Measurements from ENCODE around the gene IPO4. TPM values are rescaled to one million over a fixed set of nuclear protein-coding genes. Genes with fewer than 3 reads are reported as not detected.

IPO4 gene
- total and polyA plus RNA-seq, 2 of the 13 experiments (the other 11 are each of a cell fraction or from before 2014, with no cell fraction given): 39.0 to 179 TPM

DNA sequence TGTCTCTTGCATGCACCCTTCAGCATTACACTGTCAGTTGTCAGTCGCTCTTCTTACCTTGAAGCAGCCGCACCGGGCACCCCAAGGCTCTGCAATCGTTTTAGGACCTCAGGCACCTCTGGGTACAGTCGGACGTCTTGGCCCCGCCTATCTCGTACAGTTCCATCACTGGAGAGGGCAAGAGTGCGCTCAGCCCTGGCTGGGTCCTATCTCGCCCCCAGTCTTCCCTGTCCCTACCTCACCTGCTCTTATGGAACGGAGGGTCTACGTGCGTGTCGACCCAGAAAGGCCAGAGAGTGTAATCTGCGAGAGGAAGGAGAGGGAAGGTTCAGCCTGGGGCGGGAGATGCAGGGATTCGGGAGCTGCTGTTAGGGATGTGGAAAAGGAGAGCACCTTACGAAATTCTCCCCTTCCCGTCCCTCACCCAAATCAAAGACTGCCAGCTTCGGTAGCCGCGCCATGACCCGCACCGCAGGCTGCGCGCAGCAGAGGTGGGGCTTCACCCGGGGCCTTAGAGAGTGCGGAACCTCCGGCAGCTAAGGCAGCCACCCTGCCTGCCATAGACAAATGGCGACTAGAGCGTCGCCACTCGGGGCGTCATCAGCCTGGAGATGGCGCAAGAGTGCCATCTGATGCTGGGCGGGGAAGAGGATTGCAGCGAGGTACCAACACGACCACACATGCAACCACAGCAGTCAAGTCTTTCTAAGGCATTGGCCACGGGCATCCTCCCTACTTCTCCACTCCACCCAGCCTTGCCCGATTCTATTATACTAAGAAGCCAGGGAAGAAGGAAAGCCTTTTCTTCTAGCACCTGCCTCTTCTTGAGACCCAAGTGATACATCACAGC is 27.1 kb upstream of the IPO4 start, which contains the start of gene MDP1 (continued):
- TF ChIP-seq ARID2 (CRISPR knock-in tag; IDR thresholded peaks at IDR 0.05; ENCODE audit: borderline replicate concordance): peak; percentile 99
- TF ChIP-seq ZNF772 (CRISPR knock-in tag; IDR thresholded peaks at IDR 0.05): peak; percentile 100
- TF ChIP-seq MXD3 (CRISPR knock-in tag; IDR thresholded peaks at IDR 0.05): peak; percentile 97
- peak; percentile 87; the same call in 1 of the 2 replicates for TF ChIP-seq BATF2 (CRISPR knock-in tag; IDR thresholded peaks at IDR 0.05)
- peak; percentile 99 for TF ChIP-seq ZNF546 (CRISPR knock-in tag; conservative IDR thresholded peaks at IDR 0.05)
- 0 out of 2 replicates have a peak, but pooled peaks have one; percentile 85 for TF ChIP-seq ZNF557 (CRISPR knock-in tag; IDR thresholded peaks at IDR 0.05)
- TF ChIP-seq FOXM1 (CRISPR knock-in tag; IDR thresholded peaks at IDR 0.05): no peak
- peak; percentile 77; the same call in 1 of the 2 replicates for TF ChIP-seq NR3C1 (CRISPR knock-in tag; IDR thresholded peaks at IDR 0.05)
- peak; percentile 98 for TF ChIP-seq ZSCAN5A (CRISPR knock-in tag; IDR thresholded peaks at IDR 0.05; ENCODE audit: borderline replicate concordance)
- TF ChIP-seq RORA (CRISPR knock-in tag; IDR thresholded peaks at IDR 0.05): no peak
- TF ChIP-seq, protein P1, sequence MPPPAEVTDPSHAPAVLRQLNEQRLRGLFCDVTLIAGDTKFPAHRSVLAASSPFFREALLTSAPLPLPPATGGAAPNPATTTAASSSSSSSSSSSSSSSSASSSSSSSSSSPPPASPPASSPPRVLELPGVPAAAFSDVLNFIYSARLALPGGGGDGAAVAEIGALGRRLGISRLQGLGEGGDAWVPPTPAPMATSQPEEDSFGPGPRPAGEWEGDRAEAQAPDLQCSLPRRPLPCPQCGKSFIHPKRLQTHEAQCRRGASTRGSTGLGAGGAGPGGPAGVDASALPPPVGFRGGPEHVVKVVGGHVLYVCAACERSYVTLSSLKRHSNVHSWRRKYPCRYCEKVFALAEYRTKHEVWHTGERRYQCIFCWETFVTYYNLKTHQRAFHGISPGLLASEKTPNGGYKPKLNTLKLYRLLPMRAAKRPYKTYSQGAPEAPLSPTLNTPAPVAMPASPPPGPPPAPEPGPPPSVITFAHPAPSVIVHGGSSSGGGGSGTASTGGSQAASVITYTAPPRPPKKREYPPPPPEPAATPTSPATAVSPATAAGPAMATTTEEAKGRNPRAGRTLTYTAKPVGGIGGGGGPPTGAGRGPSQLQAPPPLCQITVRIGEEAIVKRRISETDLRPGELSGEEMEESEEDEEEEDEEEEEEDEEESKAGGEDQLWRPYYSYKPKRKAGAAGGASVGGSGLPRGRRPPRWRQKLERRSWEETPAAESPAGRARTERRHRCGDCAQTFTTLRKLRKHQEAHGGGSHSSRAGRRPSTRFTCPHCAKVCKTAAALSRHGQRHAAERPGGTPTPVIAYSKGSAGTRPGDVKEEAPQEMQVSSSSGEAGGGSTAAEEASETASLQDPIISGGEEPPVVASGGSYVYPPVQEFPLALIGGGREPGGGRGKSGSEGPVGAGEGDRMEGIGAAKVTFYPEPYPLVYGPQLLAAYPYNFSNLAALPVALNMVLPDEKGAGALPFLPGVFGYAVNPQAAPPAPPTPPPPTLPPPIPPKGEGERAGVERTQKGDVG (CRISPR knock-in tag; IDR thresholded peaks at IDR 0.05; ENCODE audit: borderline replicate concordance): peak; percentile 99; the same call in 1 of the 2 replicates
- TF ChIP-seq ZNF282 (IDR thresholded peaks at IDR 0.05; ENCODE audit: partially characterized antibody): no peak
- TF ChIP-seq, protein P2, sequence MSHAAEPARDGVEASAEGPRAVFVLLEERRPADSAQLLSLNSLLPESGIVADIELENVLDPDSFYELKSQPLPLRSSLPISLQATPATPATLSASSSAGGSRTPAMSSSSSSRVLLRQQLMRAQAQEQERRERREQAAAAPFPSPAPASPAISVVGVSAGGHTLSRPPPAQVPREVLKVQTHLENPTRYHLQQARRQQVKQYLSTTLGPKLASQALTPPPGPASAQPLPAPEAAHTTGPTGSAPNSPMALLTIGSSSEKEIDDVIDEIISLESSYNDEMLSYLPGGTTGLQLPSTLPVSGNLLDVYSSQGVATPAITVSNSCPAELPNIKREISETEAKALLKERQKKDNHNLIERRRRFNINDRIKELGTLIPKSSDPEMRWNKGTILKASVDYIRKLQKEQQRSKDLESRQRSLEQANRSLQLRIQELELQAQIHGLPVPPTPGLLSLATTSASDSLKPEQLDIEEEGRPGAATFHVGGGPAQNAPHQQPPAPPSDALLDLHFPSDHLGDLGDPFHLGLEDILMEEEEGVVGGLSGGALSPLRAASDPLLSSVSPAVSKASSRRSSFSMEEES (CRISPR knock-in tag; IDR thresholded peaks at IDR 0.05): peak; percentile 74
- peak; percentile 98 for TF ChIP-seq TOPORS (CRISPR knock-in tag; IDR thresholded peaks at IDR 0.05)
- peak; percentile 96 for TF ChIP-seq TIGD3 (CRISPR knock-in tag; IDR thresholded peaks at IDR 0.05; ENCODE audit: borderline replicate concordance)
- no peak for TF ChIP-seq HMGA1 (CRISPR knock-in tag; conservative IDR thresholded peaks at IDR 0.05)
- TF ChIP-seq E2F1 (CRISPR knock-in tag; IDR thresholded peaks at IDR 0.05): no peak; the same call in 1 of the 2 replicates

Measured in HepG2 (cell line).